Neutrophil (primary cell): ENCODE measurements around the gene SIGLEC15.
"Not testable (repeated sequence)": the region's sequence is repeated elsewhere in the genome, so short reads cannot be mapped to it uniquely, and the experiment has no call there.

ENCODE experiments used
- H3K27ac ChIP-seq: fragments of 200-600 bp; sonication (generic); 2 replicates; pipeline ENCODE4 v1.5.1; 2016; ENCODE audit warnings: mild to moderate bottlenecking, moderate library complexity
- H3K27me3 ChIP-seq: fragments of 200-600 bp; sonication (generic); 2 replicates; pipeline ENCODE4 v1.6.0; 2016; ENCODE audit warnings: mild to moderate bottlenecking
- H3K36me3 ChIP-seq: fragments of 200-600 bp; sonication (generic); 2 replicates; pipeline ENCODE4 v1.5.1; 2017
- H3K4me1 ChIP-seq, 2 experiments: fragments of 200-600 bp in 1 of 2; sonication (generic) in 1 of 2; 1 replicate in 1 of 2; 2 replicates in 1 of 2; pipeline versions ENCODE4 v1.5.1 to v1.6.1; 2013 to 2016; ENCODE audit warnings: low read depth in 1 of 2, low read length in 1 of 2, mild to moderate bottlenecking in 1 of 2, moderate library complexity in 1 of 2; ENCODE audit not compliant: control insufficient read depth in 1 of 2, insufficient read depth in 1 of 2
- H3K4me3 ChIP-seq, 2 experiments: fragments of 200-600 bp in 1 of 2; sonication (generic) in 1 of 2; 1 replicate in 1 of 2; 2 replicates in 1 of 2; pipeline ENCODE4 v1.5.1; 2013 to 2016; ENCODE audit warnings: low read depth in 1 of 2, low read length in 1 of 2, mild to moderate bottlenecking in 1 of 2, moderate library complexity in 1 of 2
- H3K9me3 ChIP-seq: fragments of 200-600 bp; sonication (generic); 2 replicates; pipeline ENCODE4 v1.5.1; 2016
- TF ChIP-seq, protein P1 (sequence below): fragments of 200-600 bp; sonication (generic); IDR thresholded peaks from 2 replicates; pipeline ENCODE4 v1.5.1; 2016; ENCODE audit warnings: antibody characterized with exemption

Gene SIGLEC15

DNA sequence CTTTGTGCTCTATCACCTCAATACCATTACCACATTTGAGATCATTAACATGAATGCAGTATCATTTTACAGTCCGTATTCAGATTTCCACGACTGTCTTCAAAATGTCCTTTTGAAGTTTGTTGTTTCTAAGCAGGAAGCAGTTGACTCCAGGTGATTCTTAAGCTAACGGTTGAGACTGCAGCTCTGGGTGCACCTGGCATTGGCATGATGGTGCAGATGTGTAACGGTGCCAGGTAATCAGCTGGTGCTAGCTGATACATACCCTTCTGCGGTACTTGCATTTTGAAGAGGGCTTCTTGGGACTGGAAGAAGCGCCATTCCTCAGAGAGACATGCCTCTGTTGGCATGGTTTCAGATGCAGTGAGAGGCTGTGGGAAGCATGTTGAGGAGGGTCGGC, 19.5 kb downstream of the SIGLEC15 start:
- H3K36me3 ChIP-seq = peaks cover 14% of the 10 kb centered on the region
- no peak overlapping the region for H3K4me3 ChIP-seq
- TF ChIP-seq, protein P1, sequence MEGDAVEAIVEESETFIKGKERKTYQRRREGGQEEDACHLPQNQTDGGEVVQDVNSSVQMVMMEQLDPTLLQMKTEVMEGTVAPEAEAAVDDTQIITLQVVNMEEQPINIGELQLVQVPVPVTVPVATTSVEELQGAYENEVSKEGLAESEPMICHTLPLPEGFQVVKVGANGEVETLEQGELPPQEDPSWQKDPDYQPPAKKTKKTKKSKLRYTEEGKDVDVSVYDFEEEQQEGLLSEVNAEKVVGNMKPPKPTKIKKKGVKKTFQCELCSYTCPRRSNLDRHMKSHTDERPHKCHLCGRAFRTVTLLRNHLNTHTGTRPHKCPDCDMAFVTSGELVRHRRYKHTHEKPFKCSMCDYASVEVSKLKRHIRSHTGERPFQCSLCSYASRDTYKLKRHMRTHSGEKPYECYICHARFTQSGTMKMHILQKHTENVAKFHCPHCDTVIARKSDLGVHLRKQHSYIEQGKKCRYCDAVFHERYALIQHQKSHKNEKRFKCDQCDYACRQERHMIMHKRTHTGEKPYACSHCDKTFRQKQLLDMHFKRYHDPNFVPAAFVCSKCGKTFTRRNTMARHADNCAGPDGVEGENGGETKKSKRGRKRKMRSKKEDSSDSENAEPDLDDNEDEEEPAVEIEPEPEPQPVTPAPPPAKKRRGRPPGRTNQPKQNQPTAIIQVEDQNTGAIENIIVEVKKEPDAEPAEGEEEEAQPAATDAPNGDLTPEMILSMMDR = no peak
- no peaks in the 10 kb centered on the region for H3K4me1 ChIP-seq
- peaks cover 5% of the 10 kb centered on the region for H3K27me3 ChIP-seq
- H3K27ac ChIP-seq = no peak overlapping the region
- no peaks in the 10 kb centered on the region for H3K9me3 ChIP-seq

GRCh38 chr18:45845410-45845809, 19.9 kb downstream of the SIGLEC15 start:
- Histone ChIP-seq H3K4me3 (no peak overlapping the region), H3K27ac (no peak overlapping the region), H3K27me3 (peaks cover under 1% of the 10 kb centered on the region), H3K4me1 (no peaks in the 10 kb centered on the region), H3K9me3 (no peaks in the 10 kb centered on the region), H3K36me3 (peaks cover 18% of the 10 kb centered on the region)
- TF ChIP-seq, protein P1 = no peak

DNA sequence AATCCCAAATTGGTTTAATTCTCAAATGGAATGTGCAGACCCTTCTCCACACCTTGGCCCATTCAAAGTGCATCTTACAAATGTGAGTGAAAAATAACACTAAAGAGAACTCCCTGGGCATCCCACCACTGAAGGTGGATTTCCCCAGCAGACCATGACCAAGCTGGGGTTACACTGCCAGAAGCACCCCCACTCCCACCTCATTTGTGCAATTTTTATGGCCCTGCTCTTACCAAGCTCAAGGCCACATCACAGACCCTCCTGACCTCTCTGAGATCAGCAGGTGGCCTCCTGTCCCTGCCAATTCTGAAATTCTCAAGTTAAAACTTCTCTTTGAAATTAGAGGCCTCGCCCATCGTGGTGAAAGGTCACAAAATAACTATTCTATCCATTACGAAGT, 21.6 kb downstream of the SIGLEC15 start:
- no peaks in the 10 kb centered on the region for H3K9me3 ChIP-seq
- no peaks in the 10 kb centered on the region for H3K27me3 ChIP-seq
- H3K27ac ChIP-seq = no peak overlapping the region
- TF ChIP-seq, protein P1 = no peak
- no peak overlapping the region for H3K4me3 ChIP-seq
- H3K4me1 ChIP-seq = no peaks in the 10 kb centered on the region
- peaks cover 35% of the 10 kb centered on the region for H3K36me3 ChIP-seq

- H3K36me3 ChIP-seq = peaks cover 50% of the 10 kb centered on the region
- not testable (repeated sequence) for H3K9me3 ChIP-seq, H3K27me3 ChIP-seq, H3K27ac ChIP-seq, H3K4me1 ChIP-seq, H3K4me3 ChIP-seq
These were observed 23.2 kb downstream of the SIGLEC15 start for GRCh38 chr18:45848643-45849042.

GRCh38 chr18:45849529-45849928, 24.1 kb downstream of the SIGLEC15 start:
- H3K9me3 ChIP-seq = no peaks in the 10 kb centered on the region
- no peaks in the 10 kb centered on the region for H3K4me1 ChIP-seq
- H3K27me3 ChIP-seq = no peaks in the 10 kb centered on the region
- H3K27ac ChIP-seq = no peak overlapping the region
- peaks cover 59% of the 10 kb centered on the region for H3K36me3 ChIP-seq
- H3K4me3 ChIP-seq = no peak overlapping the region
- TF ChIP-seq, protein P1 = no peak

GRCh38 chr18:45850021-45850420, 24.5 kb downstream of the SIGLEC15 start:
- TF ChIP-seq, protein P1 = no peak
- no peaks in the 10 kb centered on the region for H3K27me3 ChIP-seq
- H3K4me3 ChIP-seq = no peak overlapping the region
- H3K9me3 ChIP-seq = no peaks in the 10 kb centered on the region
- peaks cover 64% of the 10 kb centered on the region for H3K36me3 ChIP-seq
- H3K4me1 ChIP-seq = no peaks in the 10 kb centered on the region
- no peak overlapping the region for H3K27ac ChIP-seq
